Measurements from ENCODE around the gene KDM2A.
"Not testable (repeated sequence)": the region's sequence is repeated elsewhere in the genome, so short reads cannot be mapped to it uniquely, and the experiment has no call there.

The KDM2A gene

GRCh38 chr11:67174311-67174710 is 55.2 kb downstream of the KDM2A start:
- H3K4me3 ChIP-seq (ENCODE audit: low read length), result no peak overlapping the region
- TF ChIP-seq ZNF274 (IDR thresholded peaks at IDR 0.05; ENCODE audit: low read depth, low read length), result no peak

- TF ChIP-seq ZNF274 (IDR thresholded peaks at IDR 0.05; ENCODE audit: low read depth, low read length), result no peak
- no peak overlapping the region for H3K4me3 ChIP-seq (ENCODE audit: low read length)
Observed at GRCh38 chr11:67177399-67178281, 58.6 kb downstream of the KDM2A start.

GRCh38 chr11:67178421-67178820 is 59.4 kb downstream of the KDM2A start:
- TF ChIP-seq ZNF274 (IDR thresholded peaks at IDR 0.05; ENCODE audit: low read depth, low read length), result no peak
- H3K4me3 ChIP-seq (ENCODE audit: low read length), result no peak overlapping the region

- no peak overlapping the region for H3K4me3 ChIP-seq (ENCODE audit: low read length)
- no peak for TF ChIP-seq ZNF274 (IDR thresholded peaks at IDR 0.05; ENCODE audit: low read depth, low read length)
Observed at GRCh38 chr11:67178878-67179277, 59.8 kb downstream of the KDM2A start.

DNA sequence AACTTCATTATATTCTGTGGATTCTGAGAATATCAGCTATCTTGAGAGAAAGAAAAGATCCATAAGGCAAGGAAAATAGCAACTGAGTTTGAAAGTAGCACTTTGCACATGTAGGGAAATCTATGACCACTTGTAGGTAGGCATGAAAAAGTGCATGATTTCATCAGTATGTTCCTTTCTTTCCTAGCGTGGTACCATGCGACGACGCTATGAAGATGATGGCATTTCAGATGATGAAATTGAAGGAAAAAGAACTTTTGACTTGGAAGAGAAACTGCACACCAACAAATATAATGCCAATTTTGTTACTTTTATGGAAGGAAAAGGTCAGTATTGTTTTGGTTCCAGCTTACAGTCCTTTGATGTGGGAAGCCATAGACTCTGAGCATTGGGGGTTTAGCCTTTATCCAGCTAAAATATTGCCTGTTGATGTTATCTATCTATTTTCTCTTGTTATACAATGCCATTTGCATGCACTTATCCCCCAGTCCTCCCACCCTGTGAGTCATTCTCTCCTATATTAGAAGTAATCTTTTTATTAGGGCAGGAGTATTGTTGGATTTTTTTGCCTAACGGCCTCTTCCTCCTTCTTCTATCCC is 60.9 kb downstream of the KDM2A start:
- no peak for TF ChIP-seq ZNF274 (IDR thresholded peaks at IDR 0.05; ENCODE audit: low read depth, low read length)
- no peak overlapping the region for H3K4me3 ChIP-seq (ENCODE audit: low read length)

DNA sequence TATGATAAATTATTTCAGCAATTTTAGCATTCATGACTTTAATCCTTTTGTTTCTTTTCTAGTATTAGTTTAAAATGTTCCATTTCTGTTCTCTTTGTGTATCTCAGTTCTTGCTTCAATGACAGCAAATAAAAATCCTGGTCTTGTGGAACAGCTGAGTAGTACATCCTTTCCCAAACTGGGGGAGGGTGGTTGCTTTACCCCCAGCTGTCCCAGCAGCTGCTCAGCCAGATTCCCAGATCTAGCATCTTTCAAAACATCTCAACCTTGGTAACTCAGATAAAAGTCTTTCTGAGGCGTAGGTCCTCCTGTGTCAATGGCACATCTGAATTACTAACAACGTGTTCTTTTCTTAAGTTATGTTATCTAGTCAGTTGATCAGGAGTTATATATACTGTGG is 75.0 kb downstream of the KDM2A start:
- TF ChIP-seq ZNF274 (IDR thresholded peaks at IDR 0.05; ENCODE audit: low read depth, low read length), result no peak

DNA sequence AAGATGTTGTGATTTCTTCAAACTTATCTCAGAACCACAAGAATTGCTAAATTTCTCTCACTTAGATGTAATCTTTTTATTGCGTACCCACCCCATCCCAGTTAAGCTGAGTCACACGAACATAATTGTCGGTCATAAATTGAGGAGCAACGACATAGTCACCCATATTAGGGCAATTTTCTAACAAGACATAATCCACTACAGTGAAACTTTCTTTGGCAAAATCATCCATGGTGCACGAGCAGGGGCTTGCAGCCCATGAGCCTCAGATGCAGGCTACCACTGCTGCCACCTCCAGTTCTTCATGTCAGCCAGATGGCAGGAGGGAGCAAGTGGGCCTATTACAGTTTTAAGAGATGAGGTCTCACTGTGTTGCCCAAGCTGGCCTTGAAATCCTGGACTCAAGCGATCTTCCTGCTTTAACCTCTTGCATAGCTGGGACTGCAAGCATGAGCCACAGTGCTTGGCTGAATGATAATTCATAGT is 77.0 kb downstream of the KDM2A start:
- no peak for TF ChIP-seq ZNF274 (IDR thresholded peaks at IDR 0.05; ENCODE audit: low read depth, low read length)
- no peak overlapping the region for H3K4me3 ChIP-seq (ENCODE audit: low read length)

More for the DNA sequence above, 75.0 kb downstream of the KDM2A start:
- H3K4me3 ChIP-seq (ENCODE audit: low read length), result no peak overlapping the region

DNA sequence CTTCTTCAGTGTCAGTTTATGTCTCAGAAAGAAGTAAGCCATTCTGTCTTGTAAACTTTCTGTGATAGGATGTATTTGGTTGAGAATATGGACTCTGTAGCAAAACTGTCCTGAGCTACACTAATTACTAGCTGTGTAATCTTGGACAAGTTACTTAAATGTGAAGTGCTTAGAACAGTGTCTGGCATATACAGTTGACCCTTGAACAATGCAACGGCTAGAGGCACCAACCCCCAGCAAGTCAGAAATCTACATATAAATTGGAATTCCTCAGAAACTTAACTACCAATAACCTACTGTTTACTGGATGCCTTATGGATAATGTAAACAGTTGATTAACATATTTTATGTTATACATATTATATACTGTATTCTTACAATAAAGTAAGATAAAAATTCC is 78.5 kb downstream of the KDM2A start:
- no peak for TF ChIP-seq ZNF274 (IDR thresholded peaks at IDR 0.05; ENCODE audit: low read depth, low read length)
- no peak overlapping the region for H3K4me3 ChIP-seq (ENCODE audit: low read length)

DNA sequence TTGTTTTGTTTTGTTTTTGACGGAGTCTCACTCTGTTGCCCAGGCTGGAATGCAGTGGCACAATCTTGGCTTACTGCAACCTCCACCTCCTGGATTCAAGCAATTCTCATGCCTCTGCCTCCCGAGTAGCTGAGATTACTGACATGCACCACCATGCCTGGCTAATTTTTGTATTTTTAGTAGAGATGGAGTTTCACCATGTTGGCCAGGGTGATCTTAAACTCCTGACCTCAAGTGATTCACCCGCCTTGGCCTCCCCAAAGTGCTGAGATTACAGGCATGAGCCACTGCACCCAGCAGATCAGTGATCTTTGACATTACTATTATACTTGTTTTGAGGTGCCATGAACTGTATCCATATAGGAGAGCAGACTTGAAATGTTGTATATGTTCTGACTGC is 79.7 kb downstream of the KDM2A start:
- not testable (repeated sequence) for H3K4me3 ChIP-seq (ENCODE audit: low read length)

GRCh38 chr11:67199751-67200150 is 80.7 kb downstream of the KDM2A start:
- H3K4me3 ChIP-seq (ENCODE audit: low read length), result no peak overlapping the region
- no peak for TF ChIP-seq ZNF274 (IDR thresholded peaks at IDR 0.05; ENCODE audit: low read depth, low read length)

GRCh38 chr11:67202028-67202427 is 83.0 kb downstream of the KDM2A start:
- no peak overlapping the region for H3K4me3 ChIP-seq (ENCODE audit: low read length)
- no peak for TF ChIP-seq ZNF274 (IDR thresholded peaks at IDR 0.05; ENCODE audit: low read depth, low read length)

DNA sequence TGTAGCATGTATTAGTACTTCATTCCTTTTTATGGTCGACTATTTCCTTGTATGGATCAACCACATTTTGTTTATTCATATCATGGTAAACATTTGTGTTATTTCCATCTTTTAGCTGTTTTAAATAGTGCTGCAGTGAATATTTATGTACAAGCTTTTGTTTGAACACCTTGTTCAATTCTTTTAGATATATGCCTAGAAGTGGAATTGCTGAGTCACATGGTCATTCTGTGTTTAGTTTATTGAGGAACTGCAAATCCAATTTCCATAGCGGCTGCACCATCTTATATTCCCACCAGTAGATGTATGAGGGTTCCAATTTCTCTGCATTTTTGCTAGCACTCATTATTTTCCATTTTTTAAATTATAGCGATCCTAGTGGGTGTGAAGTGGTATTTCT is 85.8 kb downstream of the KDM2A start:
- TF ChIP-seq ZNF274 (IDR thresholded peaks at IDR 0.05; ENCODE audit: low read depth, low read length), result no peak
- H3K4me3 ChIP-seq (ENCODE audit: low read length), result no peak overlapping the region

DNA sequence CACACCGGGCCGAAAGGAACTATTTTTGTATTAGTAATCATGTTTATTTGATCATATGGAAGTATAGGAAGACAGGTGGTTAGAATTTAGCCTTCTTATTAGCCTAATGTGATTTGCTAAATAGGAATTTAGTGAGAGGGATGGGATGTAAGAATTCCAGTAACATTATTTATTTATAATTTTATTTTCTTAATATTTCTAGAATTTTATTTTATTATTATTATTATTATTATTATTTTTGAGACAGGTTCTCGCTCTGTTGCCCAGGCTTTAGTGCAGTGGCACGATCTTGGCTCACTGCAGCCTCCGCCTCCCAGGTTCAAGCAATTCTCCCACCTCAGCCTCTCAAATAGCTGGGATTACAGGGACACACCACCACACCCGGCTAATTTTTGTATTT is 90.2 kb downstream of the KDM2A start:
- H3K4me3 ChIP-seq (ENCODE audit: low read length), result not testable (repeated sequence)

- H3K4me3 ChIP-seq (ENCODE audit: low read length), result no peak overlapping the region
Observed at GRCh38 chr11:67211656-67212436, 92.8 kb downstream of the KDM2A start.

More at GRCh38 chr11:67211656-67212436, 92.8 kb downstream of the KDM2A start:
- no peak for TF ChIP-seq ZNF274 (IDR thresholded peaks at IDR 0.05; ENCODE audit: low read depth, low read length)
